ENCODE data around the gene CISD3.

CISD3 gene

DNA sequence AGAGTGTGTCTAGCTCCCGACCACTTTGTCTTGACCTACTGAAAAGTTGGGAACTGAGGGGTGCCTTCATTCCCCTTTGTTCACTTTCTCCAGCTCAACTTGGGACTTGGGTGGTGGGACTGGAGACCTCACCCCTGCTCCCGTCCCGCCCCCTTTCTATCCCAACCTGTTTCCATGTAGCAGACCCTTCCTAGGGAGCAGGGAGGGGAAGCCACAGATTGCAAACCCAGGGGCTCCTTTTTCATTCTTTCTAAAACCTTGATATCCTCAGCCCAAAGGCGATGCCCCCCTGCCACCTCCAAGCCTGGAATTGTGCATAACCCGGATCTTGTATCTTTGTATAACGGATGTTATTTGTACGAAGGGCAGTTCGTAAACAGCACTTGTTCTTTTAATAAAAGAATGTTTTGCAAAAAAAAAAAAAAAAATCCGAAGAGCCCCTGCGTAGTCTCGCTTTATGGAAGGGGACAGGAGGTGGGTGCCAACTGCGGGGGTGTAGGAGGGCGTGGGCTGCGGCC is 714 bp upstream of the CISD3 start:
- no peak for DNase-seq

DNA sequence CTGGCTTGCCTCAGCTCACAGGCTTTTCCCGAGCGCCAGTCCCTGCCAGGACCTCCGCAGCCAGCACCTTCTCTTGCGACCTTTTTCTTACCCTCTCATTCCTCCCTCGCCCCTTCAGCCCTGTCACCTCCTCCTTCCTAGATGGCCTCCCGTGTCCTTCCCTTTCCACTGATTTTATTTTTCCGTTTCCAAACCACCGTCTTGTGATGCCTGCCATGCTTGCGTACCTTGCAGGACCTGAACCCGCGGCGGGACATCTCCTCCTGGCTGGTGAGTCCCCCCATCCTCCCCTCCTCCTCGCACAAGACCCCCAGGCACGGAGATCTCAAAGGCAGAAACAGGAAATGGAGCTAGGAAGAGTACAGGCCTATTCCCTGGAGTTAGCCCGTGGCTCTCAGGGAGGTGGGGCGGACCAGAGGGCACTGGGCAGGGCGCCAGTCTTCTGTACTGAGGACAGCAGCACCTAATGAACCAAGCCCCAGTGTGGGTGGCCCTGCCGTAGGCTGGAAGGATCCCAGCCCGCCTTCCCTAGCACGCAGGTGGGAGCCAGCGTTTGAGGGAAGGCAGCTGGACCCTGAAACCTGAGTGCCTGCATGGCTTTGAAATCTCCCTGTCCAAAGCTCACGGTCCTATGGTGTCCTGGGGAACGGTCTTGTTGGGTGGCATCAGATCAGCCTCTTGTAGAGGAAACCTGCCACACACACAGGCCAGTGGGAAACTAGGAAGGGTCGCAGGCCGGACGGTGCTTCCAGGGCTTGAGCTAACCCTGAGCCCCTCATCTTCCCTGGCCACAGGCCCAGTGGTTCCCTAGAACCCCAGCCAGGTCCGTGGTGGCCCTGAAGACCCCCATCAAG is 612 bp downstream of the CISD3 start:
- no peak for DNase-seq

DNA sequence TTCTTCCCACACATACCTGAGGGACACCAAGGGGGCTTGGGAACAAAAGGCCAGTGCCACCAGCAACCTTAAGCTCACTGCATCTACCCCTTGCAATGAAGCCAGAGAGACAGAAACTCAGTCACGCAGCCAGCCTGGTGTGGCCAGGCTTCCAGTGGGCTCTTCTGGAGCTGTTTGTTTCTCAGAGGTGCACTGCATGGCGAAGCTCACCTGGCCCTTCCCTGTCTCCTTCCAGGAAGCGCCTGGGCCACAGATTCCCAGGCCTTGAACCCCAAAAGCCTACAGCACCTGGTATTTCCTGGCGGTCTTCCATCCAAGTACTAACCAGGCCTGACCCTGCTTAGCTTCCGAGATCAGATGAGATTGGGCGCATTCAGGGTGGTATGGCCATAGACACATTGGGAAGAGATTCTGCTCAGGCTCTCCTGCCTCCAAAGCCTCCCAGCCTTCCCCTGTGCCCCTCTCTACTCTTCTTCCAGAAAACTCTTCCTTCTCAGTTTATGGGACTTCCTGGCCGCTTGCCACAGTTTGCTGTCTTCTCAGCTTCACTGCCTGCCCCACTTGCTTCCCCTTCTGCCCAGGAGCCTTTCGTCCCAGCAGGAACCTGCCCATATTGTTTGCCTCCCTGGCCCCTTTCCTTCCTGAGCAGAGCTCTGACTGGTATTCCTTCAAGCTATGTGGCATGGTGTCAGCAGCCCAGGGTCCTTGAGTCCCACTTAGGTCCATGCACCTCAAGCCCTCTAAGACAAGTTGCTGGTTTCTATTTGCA is 1.6 kb downstream of the CISD3 start:
- DNase-seq: no peak

DNA sequence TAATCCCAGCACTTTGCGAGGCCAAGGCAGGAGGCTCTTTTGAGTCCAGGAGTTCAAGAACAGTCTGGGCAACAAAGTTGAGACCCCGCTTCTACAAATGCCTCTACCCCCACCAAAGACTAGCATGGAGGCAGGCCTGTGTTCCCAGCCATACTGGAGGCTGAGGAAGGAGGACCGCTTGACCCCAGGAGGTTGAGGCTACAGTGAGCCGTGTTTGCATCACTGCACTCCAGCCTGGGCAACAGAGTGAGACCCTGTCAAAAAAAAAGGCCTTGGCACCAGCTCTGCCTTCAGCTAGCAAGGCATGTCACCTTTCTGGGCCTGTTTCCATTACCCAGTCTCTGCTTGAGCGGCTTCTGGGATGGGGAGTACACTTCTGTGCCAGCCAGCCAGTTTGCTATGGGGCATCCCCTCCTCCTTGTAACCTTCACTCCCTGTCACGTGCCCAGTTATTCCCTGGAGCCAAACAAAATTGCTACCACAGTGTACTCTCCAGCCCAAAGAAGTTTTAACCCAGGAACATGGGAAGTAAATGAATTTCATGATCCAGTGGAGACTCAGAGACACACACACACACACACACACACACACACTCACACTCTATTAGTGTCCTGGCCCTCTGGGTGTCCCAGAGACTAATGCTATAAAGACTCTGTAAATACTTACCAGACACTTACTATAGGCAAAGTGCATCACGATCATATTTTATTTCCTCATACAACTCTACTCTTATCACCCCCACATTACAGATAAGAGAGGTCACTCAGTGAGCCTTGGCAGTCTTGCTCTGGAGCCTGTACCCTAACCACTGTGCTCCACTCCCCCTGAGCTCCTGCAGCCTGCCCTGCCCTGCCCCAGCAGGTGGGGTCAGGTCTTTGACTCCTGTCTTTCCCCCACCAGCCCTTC is 2.5 kb downstream of the CISD3 start:
- no peak for DNase-seq

GRCh38 chr17:38733282-38733981 is 3.3 kb downstream of the CISD3 start:
- DNase-seq: no peak

DNA sequence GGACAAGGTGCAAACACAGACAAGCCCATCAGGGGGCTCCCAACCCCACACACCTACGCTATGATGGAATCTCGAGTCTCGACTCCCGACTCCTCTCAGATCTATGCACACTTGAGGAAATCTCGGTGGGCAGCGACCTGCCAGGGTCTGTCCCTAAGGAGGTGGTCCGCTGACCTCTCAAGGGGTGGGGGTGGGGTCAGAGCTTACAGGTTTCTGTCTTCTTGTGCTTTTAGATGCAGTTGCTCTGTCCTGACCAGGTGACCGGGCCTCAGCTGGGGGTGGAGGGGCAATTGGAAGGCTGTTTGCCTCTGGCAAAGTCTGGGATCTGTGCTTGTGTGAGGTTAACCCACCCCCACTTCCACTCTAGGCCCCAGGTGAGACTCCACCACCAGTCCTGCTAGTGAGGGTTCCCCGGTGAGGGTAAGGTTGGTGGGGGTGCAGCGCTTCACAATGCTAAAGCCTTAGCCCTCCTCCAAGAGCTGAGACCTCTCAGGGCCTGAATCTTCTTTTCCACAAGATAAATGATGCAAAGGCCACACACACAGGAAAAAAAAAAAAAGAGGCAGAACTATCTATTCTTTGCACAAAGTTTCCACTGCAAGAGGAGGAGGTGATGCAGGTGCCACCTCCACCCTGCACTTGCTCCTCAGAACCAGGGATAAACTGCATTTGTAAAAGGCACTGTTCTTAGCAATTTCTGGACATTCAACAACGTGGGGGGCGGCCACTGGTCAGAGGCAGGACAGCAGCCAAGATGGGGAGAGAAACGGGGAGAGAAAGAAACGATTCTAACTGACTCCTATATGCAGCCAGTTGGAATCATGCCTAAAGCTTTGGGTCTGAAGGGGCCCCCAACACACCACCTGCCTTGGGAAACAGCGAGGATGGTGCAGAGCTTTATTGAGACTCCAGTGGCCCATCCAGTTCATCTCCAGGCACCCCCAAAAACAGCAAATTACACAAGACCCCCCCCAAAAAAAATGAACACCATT is 4.1 kb downstream of the CISD3 start:
- no peak for DNase-seq

DNA sequence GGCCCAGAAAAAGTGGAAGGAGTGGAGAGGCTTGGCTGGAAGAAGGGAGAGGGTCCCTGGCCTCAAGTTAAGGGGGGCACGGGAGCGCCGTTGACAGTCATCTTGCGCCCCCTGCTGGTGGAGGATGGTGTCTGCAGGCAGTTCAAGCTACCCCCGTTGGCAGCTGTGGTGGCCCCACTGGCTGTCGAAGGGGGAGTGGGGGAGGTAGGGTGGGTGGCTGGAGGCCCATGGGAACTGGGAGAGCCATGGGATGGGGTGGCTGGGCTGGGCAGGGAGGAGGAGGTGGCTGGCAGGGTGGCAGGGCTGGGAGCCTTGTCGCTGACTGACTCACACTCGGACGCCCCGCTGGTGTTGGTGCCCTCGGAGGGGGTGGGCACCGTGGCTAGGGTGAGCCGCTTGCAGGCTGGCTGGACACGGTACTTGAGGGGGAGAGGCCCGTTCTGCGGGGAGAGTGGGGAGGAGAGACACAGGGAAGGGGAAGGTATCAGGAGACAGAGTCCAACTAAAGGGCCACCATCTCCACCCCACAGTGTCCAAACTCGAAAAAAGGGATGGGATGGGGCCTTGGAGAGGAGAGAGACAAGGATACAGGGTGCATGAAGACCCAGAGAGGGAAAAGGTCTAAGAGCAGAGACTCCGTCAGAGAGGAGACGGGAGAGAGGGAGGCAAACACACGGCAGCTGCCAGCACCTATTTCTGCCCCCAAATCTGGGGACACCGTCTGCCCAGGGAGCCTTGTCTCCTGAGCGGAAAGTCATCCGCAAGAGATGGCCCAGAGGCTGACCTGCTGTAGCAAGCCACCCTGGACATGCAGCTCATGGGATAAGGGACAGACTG is 5.2 kb downstream of the CISD3 start:
- peak; percentile 76 to 80 for DNase-seq

- no peak for DNase-seq
These were observed 8.0 kb downstream of the CISD3 start for GRCh38 chr17:38738007-38738662.

GRCh38 chr17:38738686-38739085 is 8.5 kb downstream of the CISD3 start:
- DNase-seq: no peak

DNA sequence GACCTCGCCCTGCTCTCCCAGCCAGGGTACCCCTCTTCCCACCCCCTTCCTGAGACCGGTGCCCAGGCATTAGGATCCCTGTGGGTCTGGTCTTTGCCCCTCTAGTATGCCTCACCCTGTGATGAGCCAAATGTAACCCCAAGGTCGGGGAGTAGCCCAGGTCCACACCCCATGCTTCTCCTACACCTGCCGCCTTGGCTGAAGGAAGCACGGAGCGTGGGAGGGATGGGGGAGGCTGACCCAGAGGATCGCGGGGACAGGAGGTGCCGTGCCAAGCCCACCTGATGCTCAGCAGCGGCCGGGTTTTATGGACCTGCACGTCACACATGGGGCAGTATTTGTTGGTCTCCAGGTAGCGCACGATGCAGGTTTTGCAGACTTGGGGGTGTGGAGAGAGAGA is 9.2 kb downstream of the CISD3 start:
- DNase-seq: no peak

DNA sequence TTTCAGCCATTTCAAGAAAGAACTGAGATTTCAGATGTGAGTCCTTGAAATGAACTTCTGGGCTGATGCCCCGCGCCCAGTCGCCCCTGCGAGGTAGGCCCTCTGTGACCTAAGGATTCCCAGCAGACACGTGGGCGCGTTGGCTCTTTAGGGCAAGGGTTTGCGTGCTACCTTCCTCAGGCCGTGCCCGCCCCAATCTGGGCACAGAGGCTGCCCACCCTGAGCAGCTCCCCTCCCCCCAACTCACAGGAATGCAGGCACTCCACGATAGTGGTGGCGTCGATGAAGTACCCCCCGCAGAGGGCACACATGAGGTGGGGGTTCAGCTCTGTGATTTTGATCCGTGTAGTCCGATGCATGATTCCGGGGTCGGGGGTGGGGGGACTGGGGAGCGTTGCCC is 9.9 kb downstream of the CISD3 start:
- DNase-seq: no peak

GRCh38 chr17:38740806-38741205 is 10.7 kb downstream of the CISD3 start:
- DNase-seq: no peak

DNA sequence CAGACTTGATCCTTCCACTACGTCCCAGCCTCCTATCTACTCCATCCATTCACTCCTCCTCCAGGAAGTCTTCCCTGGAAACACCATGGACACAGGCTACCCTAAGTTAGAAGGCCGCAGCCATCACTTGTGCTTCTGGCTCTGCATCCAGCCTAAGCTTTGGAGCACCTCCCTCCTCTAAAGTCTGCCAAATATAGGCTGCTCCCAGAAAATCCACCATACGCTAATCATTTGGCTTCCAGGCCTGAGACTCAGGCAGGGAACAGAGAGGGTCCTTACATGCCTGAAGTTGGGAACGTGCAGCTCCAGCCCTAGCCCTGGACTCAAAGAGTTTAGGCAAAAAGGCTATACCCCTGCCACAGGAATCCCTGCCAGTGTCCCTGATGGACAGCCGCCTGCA is 11.3 kb downstream of the CISD3 start:
- no peak for DNase-seq

GRCh38 chr17:38741921-38742410 is 11.8 kb downstream of the CISD3 start:
- DNase-seq: no peak

DNA sequence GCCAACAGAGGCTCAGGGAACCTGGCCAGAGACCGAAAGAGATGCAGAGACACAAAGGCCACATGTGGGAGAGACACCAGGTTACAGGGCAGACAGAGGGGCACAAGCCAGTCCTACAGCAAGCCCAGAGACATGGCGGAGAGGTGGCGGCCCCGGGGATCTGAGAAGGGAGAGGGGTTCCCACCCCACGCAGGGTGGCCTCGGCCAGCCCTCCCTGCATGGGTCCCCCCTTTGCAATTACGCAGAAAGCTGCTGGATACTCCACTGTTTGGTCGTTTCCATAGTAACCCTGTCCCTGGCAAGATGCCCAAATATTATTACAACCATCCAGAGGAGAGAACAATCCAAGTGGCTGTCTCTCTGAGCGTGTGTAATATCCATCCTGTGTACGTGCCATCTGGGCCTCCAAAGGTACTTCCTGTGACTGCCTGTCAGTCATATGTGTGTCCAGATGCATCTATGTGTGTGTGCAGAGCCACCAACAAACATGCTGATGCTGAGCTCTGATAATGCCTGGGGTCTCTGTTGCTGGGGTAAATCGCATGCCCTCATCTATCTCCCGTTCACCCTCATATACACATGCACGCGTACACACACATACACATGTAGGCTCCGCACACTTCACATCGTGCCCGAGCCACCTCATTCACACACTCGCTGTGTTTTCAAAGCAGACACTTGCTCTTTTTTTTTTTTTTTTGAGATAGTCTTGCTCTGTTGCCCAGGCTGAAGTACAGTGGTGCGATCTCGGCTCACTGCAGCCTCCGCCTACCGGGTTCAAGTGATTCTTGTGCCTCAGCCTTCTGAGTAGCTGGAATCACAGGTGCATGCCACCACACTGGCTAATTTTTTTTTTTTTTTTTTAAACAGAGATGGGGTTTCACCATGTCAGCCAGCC is 12.5 kb downstream of the CISD3 start:
- DNase-seq: no peak

DNA sequence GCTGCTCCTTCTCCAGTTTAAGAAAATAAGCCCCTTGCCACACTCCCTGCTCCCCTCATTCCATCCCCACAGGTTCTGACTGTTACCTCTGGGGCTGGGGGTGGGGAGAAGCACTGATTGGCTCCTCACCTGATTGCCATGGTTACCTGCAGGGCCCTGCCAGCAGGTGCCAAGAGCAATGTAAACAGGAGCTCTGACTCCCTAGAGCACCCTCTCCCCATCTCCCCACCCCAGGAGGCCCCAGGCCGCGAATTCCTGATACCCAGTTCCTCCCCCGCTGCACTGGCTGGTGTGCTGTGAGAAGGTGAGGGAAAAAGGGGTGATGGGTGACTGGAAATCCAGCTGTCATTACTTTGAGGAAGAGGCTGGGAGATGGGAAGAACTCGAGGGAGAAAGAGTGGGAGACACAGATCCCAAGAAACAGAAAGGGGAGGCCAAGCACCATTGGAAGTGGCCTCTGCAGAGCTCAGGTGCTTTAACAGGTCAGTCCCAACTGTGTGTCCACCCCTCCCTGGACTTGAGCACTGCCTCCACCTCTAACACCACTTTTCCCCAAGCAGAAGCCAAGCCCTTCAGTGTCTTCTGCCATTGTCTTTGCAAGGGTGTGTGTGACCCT is 13.5 kb downstream of the CISD3 start:
- DNase-seq: no peak

GRCh38 chr17:38745545-38745944 is 15.4 kb downstream of the CISD3 start:
- no peak for DNase-seq
